ENCODE results near the gene CTNNA3.

Gene CTNNA3

GRCh38 chr10:66242885-66243284 lies 1453.1 kb downstream of the CTNNA3 start:
- ATAC-seq = no peak
- H3K27me3 Mint-ChIP-seq = no peaks in the 10 kb centered on the region
- DNase-seq = no peak
- H3K27ac Mint-ChIP-seq = no peak overlapping the region
- no peak overlapping the region for H3K4me3 Mint-ChIP-seq
- peaks cover 0 to 16% of the 10 kb centered on the region in 2 donors for H3K9me3 Mint-ChIP-seq
- no peaks in the 10 kb centered on the region for H3K4me1 Mint-ChIP-seq

- DNase-seq (no peak), ATAC-seq (no peak)
- Mint-ChIP-seq H3K4me1 (no peaks in the 10 kb centered on the region), H3K27ac (no peak overlapping the region), H3K9me3 (peaks cover 0 to 8% of the 10 kb centered on the region in 2 donors), H3K4me3 (no peak overlapping the region), H3K27me3 (no peaks in the 10 kb centered on the region)
These were observed 1456.9 kb downstream of the CTNNA3 start for GRCh38 chr10:66239062-66239461.

GRCh38 chr10:66238343-66238742 lies 1457.7 kb downstream of the CTNNA3 start:
- H3K4me1 Mint-ChIP-seq = no peaks in the 10 kb centered on the region
- no peaks in the 10 kb centered on the region for H3K27me3 Mint-ChIP-seq
- no peak overlapping the region for H3K4me3 Mint-ChIP-seq
- ATAC-seq (no peak), DNase-seq (no peak)
- H3K9me3 Mint-ChIP-seq = peaks cover 0 to 7% of the 10 kb centered on the region in 2 donors
- no peak overlapping the region for H3K27ac Mint-ChIP-seq

GRCh38 chr10:66234872-66235271 lies 1461.1 kb downstream of the CTNNA3 start:
- H3K27me3 Mint-ChIP-seq = no peaks in the 10 kb centered on the region
- peaks cover 4 to 15% of the 10 kb centered on the region in 2 donors for H3K9me3 Mint-ChIP-seq
- H3K4me3 Mint-ChIP-seq = no peak overlapping the region
- H3K27ac Mint-ChIP-seq = no peak overlapping the region
- ATAC-seq = no peak
- H3K4me1 Mint-ChIP-seq = no peaks in the 10 kb centered on the region
- no peak for DNase-seq

- Mint-ChIP-seq H3K4me1 (no peaks in the 10 kb centered on the region), H3K9me3 (peaks cover 21 to 22% of the 10 kb centered on the region in 2 donors), H3K27ac (no peak overlapping the region), H3K4me3 (no peak overlapping the region), H3K27me3 (no peaks in the 10 kb centered on the region)
- no peak for ATAC-seq
- DNase-seq = no peak
These were observed 1467.1 kb downstream of the CTNNA3 start for GRCh38 chr10:66228887-66229286.

- no peak for ATAC-seq
- DNase-seq = no peak
- Mint-ChIP-seq H3K4me1 (no peaks in the 10 kb centered on the region), H3K27ac (no peak overlapping the region), H3K4me3 (no peak overlapping the region), H3K9me3 (peaks cover 12 to 20% of the 10 kb centered on the region in 2 donors), H3K27me3 (no peaks in the 10 kb centered on the region)
These were observed 1472.3 kb downstream of the CTNNA3 start for GRCh38 chr10:66223656-66224055.

GRCh38 chr10:66222462-66223046 lies 1473.4 kb downstream of the CTNNA3 start:
- H3K27ac Mint-ChIP-seq = no peak overlapping the region
- H3K27me3 Mint-ChIP-seq = no peaks in the 10 kb centered on the region
- H3K4me3 Mint-ChIP-seq = no peak overlapping the region
- no peaks in the 10 kb centered on the region for H3K4me1 Mint-ChIP-seq
- H3K9me3 Mint-ChIP-seq = peaks cover 6 to 12% of the 10 kb centered on the region in 2 donors
- DNase-seq (no peak), ATAC-seq (no peak)

GRCh38 chr10:66218981-66219587 lies 1476.9 kb downstream of the CTNNA3 start:
- no peak overlapping the region for H3K27ac Mint-ChIP-seq

GRCh38 chr10:66218289-66218688 lies 1477.7 kb downstream of the CTNNA3 start:
- no peak overlapping the region for H3K4me3 Mint-ChIP-seq
- H3K27me3 Mint-ChIP-seq = no peaks in the 10 kb centered on the region
- ATAC-seq = no peak
- H3K4me1 Mint-ChIP-seq = no peaks in the 10 kb centered on the region
- H3K9me3 Mint-ChIP-seq = peaks cover 6 to 7% of the 10 kb centered on the region in 2 donors
- H3K27ac Mint-ChIP-seq = no peak overlapping the region
- no peak for DNase-seq

More at GRCh38 chr10:66218981-66219587, 1476.9 kb downstream of the CTNNA3 start:
- Mint-ChIP-seq H3K4me1 (no peaks in the 10 kb centered on the region), H3K9me3 (peaks cover 6 to 7% of the 10 kb centered on the region in 2 donors), H3K27me3 (no peaks in the 10 kb centered on the region), H3K4me3 (no peak overlapping the region)
- ATAC-seq (no peak), DNase-seq (no peak)

- Mint-ChIP-seq H3K27ac (no peak overlapping the region), H3K4me1 (no peaks in the 10 kb centered on the region), H3K27me3 (no peaks in the 10 kb centered on the region), H3K9me3 (no peaks in the 10 kb centered on the region), H3K4me3 (no peak overlapping the region)
- no peak for DNase-seq
- ATAC-seq = no peak
These were observed 1480.1 kb downstream of the CTNNA3 start for GRCh38 chr10:66215920-66216319.

GRCh38 chr10:66214721-66215404 lies 1481.1 kb downstream of the CTNNA3 start:
- Mint-ChIP-seq H3K4me3 (no peak overlapping the region), H3K27ac (no peak overlapping the region), H3K9me3 (no peaks in the 10 kb centered on the region), H3K4me1 (no peaks in the 10 kb centered on the region), H3K27me3 (no peaks in the 10 kb centered on the region)
- DNase-seq (no peak), ATAC-seq (no peak)

GRCh38 chr10:66209025-66209424 lies 1487.0 kb downstream of the CTNNA3 start:
- Mint-ChIP-seq H3K27me3 (no peaks in the 10 kb centered on the region), H3K9me3 (no peaks in the 10 kb centered on the region), H3K27ac (no peak overlapping the region), H3K4me3 (no peak overlapping the region), H3K4me1 (no peaks in the 10 kb centered on the region)
- no peak for DNase-seq
- ATAC-seq = no peak

- Mint-ChIP-seq H3K4me1 (no peaks in the 10 kb centered on the region), H3K9me3 (no peaks in the 10 kb centered on the region), H3K27me3 (no peaks in the 10 kb centered on the region), H3K27ac (no peak overlapping the region), H3K4me3 (no peak overlapping the region)
- ATAC-seq (no peak), DNase-seq (no peak)
These were observed 1491.2 kb downstream of the CTNNA3 start for GRCh38 chr10:66204838-66205237.

GRCh38 chr10:66202101-66202500 lies 1493.9 kb downstream of the CTNNA3 start:
- H3K4me3 Mint-ChIP-seq = no peak overlapping the region
- ATAC-seq (no peak), DNase-seq (no peak)
- H3K9me3 Mint-ChIP-seq = no peaks in the 10 kb centered on the region
- H3K27ac Mint-ChIP-seq = no peak overlapping the region
- H3K27me3 Mint-ChIP-seq = no peaks in the 10 kb centered on the region
- H3K4me1 Mint-ChIP-seq = no peaks in the 10 kb centered on the region

- no peak overlapping the region for H3K4me3 Mint-ChIP-seq
These were observed 1503.7 kb downstream of the CTNNA3 start for GRCh38 chr10:66192162-66192831.

GRCh38 chr10:66190413-66190812 lies 1505.6 kb downstream of the CTNNA3 start:
- no peak overlapping the region for H3K4me3 Mint-ChIP-seq
- no peaks in the 10 kb centered on the region for H3K9me3 Mint-ChIP-seq
- no peak overlapping the region for H3K27ac Mint-ChIP-seq
- no peaks in the 10 kb centered on the region for H3K27me3 Mint-ChIP-seq
- no peaks in the 10 kb centered on the region for H3K4me1 Mint-ChIP-seq
- ATAC-seq = no peak
- DNase-seq = no peak

More at GRCh38 chr10:66192162-66192831, 1503.7 kb downstream of the CTNNA3 start:
- Mint-ChIP-seq H3K9me3 (no peaks in the 10 kb centered on the region), H3K27ac (no peak overlapping the region), H3K4me1 (no peaks in the 10 kb centered on the region), H3K27me3 (no peaks in the 10 kb centered on the region)
- ATAC-seq = no peak
- DNase-seq = no peak

All from stimulated activated naive CD8-positive, alpha-beta T cell treated with anti-CD3 and anti-CD28 coated beads, Interleukin-15, amount 100 ng/mL, for 72 hours (primary cell).